CD4-positive, alpha-beta T cell treated with Interleukin-4 for 1 hour (primary cell): ENCODE results near the gene APOL6.
"Not testable (repeated sequence)": the region's sequence is repeated elsewhere in the genome, so short reads cannot be mapped to it uniquely, and the experiment has no call there.

Experiments used
- DNase-seq, 2 donors: peaks; one replicate each; pipeline ENCODE4 v3.0.0-alpha.2; 2020 to 2022

Gene APOL6

DNA sequence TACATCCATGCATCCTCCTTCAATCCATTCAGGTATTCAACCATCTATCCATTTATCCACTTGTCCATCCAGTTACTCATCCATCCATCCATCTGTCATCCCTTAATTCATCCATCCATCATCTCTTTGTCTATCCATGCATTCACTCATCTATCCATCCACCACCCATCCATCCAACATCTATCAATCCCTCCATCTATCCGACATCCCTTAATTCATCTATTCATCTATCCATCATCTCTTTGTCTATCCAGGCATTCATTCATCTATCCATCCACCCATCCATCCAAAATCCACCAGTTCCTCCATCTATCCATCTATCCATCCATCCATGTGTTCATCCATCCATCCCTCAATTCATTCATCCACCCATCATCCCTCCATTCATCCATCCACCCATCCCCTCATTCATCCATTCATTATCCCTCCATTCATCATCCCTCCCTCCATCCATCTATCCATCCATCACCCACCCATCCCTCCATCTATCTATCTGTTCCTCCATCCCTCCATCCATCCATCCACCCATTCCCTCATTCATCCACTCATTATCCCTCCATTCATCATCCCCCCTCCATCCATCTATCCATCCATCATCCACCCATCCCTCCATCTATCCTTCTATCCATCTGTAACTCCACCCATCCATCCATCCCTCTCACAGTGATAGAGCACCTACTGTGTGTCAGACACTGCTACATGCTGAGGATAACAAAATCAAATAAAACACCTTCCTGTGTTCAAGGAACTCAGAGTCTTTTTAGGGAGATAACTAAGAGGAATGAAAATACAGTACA lies 29.6 kb upstream of the APOL6 start:
- no peak for DNase-seq

DNA sequence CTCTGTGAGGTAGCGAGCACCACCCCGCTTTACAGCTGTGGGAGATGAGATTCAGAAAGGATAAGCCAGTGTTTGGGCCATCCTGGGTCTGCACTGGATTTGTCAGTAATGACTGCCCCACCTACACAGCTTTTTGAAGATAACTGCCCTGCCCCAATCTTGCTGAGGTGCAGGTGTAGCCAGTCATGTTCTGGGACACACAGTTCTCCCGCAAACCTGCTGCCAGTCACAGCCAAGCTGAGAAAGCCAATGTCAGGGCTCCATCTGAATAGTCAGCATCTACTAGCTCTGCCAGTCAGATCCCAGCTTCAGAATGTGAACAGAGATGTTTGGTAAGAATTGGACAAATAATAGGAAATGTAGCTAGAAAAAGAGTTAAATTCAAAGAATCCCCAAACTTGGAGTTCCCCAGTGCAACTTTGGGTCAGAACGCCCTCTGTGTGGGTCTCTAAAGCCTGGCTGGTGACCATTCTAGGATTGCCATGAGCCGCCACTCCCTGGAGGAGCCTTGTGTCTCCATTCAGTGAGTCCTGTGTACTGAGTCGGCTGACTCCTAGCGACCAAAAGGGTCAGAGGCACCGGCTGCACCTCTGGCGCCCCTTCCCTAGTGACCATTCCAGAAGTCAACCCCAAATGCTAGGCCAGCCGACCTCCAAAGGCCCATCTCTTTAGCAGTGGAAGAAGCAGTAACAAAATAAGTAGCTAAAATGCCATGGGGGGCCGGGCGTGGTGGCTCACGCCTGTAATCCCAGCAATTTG lies 28.7 kb upstream of the APOL6 start:
- no peak for DNase-seq

DNA sequence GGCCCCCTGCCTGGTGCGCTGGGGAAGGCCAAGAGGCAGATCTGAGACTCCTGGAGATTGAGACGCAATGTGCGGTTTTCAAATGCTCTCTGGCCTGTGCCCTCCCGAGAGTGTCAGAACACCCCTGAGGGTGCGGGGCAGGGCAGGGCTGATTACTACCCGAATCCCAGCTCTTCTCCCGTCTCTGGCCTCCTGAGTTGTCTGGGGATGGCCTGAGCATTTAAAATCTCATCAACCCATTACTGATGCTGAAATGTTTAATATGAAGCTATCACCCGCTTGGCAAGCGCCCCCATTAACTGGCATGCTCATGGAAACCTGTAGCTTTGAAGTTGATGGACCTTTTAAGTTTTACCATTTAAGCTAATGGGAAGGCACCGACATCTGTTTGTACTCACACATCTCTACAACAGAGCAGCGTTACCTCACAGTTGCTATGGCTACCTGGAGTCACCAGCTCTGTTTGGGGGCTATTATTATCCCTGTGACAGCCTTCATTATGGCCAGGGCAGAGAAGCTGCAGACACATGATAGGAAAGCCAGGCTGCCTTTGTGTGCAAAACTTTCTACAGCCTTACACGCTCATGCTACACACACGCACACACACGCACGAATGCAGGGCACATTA lies 27.5 kb upstream of the APOL6 start:
- no peak for DNase-seq

DNA sequence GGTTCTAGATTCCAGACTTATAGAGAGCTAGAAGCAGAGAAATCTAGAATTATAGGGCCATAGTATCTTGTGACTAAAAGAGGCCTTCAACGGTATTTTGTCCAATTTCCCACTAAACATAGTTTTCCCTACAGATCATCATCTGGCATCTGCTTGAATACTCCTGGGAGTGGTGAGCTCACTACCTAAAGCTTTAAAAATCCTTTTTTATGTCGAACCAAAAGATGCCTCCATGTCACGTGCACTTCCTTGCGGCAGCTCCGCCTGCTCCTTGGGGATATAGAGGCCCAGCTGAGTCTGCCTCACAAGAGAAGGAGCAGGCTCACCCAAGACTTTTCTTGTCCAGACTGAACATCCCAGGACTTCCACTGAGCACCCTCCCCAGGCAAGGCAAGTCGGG lies 26.8 kb upstream of the APOL6 start:
- no peak for DNase-seq

DNA sequence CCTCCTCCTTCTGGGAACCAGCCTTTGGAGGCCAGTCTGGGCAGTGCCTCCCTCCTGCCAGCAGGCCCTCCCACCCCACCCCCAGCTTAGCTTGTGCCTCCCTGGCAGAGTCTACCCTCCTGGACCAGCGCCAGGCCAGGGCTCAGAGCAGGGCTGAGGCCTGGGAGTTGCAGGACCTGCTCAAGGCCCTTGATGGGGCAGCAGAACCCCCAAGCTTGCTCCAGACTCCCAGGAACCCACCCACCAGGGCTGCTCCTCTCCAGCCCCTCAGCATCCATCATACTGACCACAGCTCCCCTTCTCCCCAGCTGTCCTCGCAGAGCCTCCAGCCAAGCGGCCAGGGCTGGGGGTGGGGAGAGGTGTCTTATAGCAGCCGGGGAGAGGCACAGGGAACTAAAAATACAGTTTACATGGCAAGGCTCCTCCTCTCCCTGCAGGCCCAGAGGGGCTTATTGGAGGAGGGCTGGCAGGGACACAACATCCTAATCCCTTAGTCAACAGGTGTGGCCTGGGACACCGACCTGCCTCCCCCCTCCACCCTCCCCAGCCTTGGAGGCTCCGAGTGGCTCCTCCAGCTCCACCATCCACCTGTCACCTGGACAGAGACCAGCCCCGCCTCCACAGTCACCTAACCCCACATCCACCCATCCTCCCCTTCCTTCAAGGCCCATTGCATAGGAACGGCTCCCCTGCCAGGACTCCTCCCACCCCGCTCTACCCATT lies 25.9 kb upstream of the APOL6 start:
- no peak for DNase-seq

DNA sequence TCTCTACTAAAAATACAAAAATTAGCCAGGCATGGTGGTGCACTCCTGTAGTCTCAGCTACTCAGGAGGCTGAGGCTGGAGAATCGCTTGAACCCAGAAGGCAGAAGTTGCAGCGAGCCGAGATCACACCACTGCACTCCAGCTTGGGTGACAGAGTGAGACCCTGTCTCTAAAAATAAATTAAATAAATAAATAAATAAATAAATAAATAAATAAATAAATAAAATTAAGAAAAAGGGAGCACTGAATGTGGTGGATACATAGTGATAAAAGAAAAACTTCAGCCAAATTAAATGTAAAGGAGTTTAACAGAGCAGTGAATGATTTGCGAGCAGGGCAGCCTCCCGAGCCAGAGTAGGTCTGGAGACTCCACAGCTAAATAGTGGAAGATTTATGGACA lies 24.4 kb upstream of the APOL6 start:
- DNase-seq: not testable (repeated sequence)

DNA sequence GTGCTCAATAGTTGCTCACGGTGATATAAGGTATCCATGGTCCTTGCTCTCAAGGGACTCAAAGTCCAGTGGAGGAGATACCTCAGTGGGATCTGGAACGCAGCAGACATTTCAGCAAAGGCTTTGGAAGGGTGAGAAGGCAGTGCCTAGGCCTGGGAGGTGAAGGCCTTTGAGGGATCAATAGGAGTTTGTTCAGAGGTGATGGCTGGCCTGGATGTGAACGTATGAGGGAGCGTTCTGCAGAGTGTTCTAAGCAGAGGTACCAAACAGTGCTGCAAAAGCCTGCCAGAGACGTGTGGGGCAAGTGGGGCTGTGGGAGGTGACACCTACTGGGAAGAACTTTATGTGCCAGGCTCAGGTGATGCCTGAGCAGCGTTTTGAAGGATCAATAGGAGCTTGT lies 23.7 kb upstream of the APOL6 start:
- no peak for DNase-seq

DNA sequence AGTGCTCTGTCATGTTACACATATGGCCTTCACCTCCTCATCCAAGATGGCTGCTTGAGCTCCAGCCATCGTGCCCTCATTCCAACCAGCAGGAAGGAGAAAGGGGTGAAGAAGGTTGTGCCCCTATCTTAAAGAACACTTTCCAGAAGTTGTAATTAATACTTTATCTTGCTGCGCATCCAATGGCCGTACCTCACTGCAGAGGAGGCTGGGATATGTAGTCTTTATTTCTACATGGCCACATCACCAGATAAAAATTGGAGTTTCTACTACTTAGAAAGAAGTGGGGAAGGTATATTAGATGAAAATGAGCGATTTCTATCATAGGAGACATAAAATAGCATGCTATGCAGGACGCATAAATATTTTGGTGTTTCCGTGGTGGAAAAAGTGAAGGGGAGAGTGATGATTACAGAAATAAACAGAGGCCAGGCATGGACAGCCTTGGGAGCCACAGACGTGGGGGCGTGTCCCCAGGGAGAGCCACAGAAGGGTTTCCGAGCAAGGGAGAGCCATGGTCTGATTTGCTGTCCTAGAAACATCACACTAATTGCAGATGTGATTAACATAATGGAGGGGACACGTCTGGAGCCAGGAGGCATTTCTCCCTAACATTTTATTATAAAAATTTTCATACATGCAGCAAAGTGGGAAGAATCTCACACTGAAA lies 22.3 kb upstream of the APOL6 start:
- no peak for DNase-seq

DNA sequence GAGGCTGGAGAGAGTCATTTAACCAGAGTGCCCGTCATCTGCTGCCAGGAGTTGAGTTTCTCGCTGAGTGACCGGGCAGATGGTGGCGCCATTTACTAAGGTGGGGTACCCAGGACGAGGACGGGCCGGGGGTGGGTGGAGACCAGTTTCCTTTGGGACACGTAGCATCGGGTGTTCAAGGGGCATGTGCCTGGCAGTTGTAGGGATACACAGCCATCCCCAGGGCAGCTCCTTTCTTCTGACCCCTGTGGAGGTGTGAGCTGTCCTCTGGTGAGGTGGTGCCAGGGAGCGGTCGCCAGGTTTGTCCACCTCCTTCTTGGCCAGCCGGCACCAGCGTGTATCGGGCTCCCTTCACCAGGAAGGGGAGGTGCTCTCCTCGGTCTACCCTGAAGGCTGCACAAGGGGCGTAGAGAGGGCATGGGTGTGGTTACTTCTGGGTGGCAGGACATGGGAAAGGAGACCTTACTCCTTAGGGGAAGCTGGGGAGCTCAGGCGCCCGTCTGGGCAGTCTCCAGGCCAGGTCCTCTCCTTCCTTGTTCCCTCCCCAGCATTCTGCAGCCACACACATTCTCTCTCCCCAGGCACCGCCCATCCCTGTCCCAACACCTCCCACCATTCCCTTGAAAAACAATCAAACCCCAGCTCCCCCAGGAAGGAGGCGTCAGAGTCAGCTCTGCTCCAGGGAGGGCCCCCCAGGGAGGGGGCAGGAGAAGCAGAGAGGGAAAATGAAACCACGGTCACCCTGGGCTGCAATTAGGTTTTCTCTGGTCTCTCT lies 20.8 kb upstream of the APOL6 start:
- peak; percentile 51 to 59 for DNase-seq

DNA sequence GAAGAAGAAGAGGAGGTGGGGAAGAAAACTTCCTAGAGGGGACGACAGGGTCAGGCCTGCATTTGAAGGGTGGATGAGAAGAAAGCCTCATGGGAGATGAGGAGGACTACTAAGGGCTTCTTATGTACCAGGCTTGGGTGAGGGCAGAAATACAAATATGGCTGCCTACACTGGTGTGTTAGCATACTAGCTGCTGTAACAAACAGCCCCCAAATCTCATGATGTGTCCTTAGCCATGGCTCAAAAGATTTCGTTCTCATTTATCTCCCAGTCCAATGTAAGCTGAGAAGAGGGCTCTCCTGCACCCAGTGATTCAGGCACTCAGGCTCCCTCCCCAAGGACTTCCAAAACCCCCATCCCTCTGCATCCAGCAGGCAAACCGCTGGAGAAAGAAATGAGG lies 19.5 kb upstream of the APOL6 start:
- no peak for DNase-seq

DNA sequence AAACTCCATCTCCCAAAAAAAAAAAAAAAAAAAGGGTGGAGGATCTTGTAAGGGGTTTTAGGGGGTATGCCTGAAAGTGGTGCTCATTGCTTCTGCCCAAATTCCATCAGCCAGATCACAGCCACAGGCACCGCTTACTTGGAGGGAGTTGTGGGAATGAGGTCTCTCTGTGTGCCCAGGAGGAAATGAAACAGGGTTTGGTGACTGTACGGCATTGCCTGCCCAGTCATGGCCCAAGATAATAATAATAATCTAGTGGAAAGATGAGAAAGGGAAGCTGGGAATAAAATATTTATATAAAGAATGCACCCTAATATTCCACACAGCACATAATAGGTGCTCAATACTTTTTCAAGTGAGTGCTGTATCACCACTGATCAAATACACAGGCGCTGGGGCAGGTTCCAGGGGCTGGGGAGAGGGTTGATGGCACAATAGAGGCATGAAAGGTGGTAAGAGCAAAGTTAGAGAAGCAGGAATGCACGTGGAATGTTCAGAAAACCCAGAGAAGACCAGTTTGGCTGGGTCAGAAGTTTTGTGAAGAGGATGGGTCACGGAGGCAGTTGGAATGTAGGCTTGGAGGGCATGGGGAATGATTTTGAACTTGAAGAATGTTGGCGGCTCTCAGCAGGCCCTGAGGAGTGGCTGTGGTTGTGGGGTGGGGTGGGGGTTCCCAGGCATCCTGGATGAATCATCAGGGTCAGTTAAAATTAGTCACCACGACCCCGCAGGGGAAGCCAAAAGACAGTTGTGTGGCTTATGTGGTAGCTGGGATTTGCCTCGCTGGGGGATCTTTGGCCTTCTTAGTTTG lies 18.6 kb upstream of the APOL6 start:
- DNase-seq: peak; percentile 40 to 59

DNA sequence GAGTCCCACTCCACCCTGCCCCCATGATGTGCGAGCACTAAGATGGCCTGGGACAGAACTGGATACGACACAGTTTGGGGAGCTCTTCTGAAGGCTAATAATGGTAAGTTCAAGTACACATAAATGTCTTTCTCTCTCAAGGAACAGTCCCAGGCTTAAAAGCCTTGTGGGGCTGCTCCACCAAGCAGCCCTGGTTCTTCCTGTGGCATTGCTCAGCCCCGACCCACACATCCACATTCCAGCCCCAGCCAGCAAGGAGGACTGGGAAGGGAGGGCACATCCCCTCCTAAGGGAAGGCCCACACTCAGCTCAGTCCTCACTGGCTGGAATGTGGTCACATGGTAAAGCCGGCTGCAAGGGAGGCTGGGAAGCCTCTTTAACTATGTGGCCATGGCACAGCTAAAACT lies 17.9 kb upstream of the APOL6 start:
- no peak for DNase-seq

DNA sequence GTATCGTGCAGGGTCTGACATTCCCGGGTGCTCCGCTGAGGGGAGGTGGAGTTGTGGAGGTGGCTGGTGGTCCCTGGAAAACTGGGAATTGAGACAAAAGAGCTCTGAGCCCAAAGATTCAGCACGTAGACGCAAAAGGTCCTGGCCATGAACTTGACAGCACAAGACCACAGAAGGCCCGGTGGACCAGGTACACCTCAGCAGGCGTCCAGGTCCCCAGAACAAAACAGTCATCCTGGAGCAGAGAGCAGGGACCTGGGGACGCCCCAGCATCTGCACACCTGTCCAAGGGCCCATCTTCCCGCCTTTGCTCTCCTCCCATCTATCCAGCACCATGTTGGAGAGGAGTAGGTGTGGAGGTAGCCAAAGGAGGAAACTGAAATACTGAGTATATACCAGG lies 17.4 kb upstream of the APOL6 start:
- DNase-seq: no peak

DNA sequence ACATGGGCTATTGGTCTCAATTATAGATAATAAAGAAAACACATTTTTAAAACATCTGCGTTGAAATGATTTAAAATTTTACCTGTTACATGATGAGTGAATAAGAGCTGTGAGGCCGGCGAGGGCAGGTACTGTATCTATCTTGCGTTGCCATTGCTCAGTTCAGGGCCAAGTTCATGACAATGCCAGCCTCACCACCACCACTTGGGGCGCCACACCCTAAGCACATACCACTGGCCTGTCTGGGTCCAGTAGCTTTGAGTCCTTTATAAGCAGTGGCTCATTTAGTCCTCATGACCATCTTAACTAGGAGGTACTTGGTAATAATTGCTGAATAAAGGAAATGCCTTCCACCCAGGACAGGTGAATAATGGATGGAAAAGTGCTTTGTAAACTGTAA lies 16.6 kb upstream of the APOL6 start:
- DNase-seq: peak; percentile 23 to 38

DNA sequence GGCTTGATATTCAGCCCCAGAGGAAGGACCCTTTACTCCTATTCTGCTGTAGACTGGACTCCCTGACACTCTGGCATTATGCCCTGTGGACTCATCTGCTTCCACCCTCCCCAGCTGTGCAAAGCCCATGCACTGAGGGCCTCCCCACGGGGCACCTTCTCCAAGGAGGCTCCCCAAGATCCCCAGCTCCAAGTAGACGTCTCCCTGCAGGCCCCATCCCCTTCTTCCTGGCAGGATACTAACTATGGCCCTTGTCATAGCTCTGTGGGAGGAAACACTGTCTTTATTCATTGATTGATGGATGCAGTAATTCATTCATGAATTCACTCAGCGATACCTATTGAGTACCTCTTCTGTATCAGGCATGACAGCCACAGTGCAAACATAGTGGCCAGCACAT lies 15.3 kb upstream of the APOL6 start:
- DNase-seq: no peak

DNA sequence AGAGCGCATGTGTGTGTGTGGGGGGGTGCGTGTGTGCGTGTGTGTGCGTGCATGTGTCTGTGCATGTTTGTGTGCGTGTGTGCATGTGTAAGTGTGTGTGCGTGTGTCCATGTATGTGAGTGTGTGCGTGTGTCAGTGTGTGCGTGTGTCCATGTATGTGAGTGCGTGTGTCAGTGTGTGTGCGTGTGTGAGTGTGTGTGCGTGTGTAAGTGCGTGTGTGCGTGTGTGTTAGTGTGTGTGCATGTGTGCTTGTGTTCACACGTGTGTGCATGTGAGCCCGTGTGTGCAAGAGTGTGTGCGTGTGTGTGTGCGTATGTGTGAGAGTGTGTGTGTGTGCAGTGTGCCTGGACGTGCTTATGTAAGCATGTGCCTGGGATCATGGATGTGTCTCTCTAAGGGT lies 14.7 kb upstream of the APOL6 start:
- DNase-seq: no peak

DNA sequence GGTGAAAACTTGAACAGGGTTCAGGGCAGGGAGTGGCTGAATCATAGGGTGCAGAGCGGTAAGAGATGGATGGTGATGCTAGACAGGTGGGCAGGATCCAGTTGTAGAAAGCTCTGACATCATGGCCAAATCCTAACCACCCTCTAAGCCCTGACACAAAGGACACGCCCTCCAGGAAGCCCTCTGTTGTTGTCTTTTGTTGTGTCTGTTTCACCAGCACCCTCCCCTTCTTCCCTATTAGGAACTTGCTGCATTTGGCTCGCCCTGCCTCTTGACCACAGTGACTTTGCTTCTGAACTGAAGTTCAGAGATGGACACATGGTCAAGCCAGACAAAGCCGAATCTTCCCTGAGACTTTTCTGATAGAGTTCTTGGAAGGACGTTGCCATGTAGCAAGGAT lies 14.2 kb upstream of the APOL6 start:
- no peak for DNase-seq

DNA sequence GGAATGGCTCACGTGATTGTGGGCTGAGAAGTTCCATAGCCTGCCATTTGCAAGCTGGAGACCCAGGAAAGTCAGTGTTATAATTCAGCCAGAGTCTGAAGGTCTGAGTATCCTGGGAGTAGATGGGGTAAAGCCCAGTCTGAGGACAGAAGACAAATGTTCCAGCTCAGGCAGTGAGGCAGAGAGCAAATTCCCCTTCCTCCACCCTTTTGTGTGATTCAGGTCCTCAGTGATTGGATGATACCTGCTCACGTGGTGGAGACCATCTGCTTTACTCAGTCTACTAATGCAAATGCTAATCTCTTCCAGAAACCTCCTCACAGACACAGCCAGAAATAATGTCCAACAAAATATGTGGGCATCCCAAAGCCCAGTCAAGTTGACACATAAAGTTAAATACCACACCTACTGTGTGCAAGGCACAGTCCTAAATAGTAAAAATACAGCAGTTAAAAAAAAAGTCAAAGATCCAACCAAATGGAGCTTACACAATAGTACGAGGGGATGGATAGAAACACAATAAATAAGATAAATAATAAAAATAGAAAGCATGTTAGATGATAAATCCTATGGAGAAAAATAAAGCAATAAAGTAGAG lies 13.2 kb upstream of the APOL6 start:
- DNase-seq: no peak

DNA sequence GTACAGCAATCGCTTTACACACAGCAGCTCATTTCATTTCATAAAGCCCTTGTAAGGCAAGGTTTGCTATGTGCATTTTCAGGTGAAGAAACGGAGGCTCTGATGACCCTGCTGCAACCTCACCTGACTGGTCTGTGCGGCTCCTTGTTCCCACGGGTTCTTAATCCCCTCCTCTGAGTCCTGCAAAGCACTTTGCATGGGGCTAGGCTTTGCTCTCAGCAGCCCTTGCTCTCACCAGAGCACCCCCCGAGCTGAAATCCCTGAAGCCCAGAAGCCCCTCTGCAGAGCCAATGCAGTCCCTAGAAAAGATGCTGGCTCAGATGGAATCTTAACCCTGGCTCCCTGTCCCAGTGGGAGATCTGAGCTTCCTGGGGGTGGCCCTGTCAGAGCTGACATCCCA lies 11.0 kb upstream of the APOL6 start:
- DNase-seq: no peak

DNA sequence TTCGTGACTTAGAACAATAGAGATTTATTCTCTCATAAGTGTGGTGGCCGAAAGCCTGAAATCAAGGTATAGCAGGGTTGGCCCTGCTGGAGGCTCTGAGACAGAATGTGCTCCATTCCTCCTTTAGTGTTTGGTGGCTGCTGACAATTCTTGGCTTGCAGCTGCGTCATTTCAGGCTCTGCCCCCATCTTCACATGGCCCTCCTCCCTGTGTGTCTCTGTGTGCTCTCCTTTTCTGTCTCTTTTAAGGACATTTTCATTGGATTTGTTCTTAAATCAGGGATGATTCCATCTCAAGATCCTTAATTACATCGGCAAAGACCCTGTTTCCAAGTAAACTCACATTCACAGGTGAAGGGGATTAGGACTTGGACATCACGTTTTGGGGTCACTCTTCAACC lies 10.2 kb upstream of the APOL6 start:
- DNase-seq: no peak

DNA sequence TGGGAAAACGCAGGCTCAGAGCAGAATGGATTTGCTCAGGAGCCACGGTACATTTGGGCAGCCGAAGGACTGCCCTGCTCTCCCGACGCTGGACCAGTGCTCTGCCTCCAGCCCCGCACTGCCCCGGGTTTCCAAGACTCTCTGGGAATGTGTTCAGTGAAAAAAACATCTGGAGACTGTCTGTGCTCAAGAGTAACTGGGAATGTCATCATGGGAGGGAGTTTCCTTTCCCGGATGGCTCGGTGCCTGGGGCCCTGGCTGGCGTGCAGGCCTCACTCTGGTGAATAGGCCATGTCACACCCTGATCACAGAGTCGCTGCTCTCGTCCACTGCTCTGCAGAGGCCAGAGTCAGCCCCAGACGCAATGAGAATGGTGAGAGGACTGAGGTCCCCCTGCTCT lies 9.8 kb upstream of the APOL6 start:
- DNase-seq: no peak
